GM23338 (cell line): Measurements from ENCODE around the gene KLHL22. TPM values are rescaled to one million over a fixed set of nuclear protein-coding genes. Genes with fewer than 3 reads are reported as not detected.

ENCODE experiments used
- ATAC-seq: fragments of 200-7000 bp; cut with Tn5 transposase; 3 replicates; pipeline ENCODE4 v1.9.1; 2020
- DNase-seq: peaks from one replicate; pipeline ENCODE4 v3.0.0-alpha.2; 2015; ENCODE audit warnings: low spot score
- H2AFZ ChIP-seq: fragments of 200-600 bp; sonication (generic); 2 replicates; pipeline ENCODE4 v1.8.0; 2016; ENCODE audit warnings: antibody characterized with exemption, mild to moderate bottlenecking, moderate library complexity
- H3F3A ChIP-seq: fragments of 200-600 bp; sonication (generic); replicated peaks from 2 replicates; pipeline ENCODE4 v1.8.0; 2017; ENCODE audit warnings: antibody characterized with exemption, mixed run types, low read depth
- H3K27ac ChIP-seq: fragments of 200-600 bp; sonication (generic); 2 replicates; pipeline ENCODE4 v1.6.1; 2016; ENCODE audit warnings: low read depth
- H3K27me3 ChIP-seq: fragments of 200-600 bp; sonication (generic); 2 replicates; pipeline ENCODE4 v1.8.0; 2016; ENCODE audit warnings: mild to moderate bottlenecking, mixed run types, moderate library complexity; ENCODE audit not compliant: insufficient read depth
- H3K36me3 ChIP-seq: fragments of 200-600 bp; sonication (generic); 2 replicates; pipeline ENCODE4 v1.8.0; 2016; ENCODE audit warnings: mild to moderate bottlenecking; ENCODE audit not compliant: insufficient read depth
- H3K4me1 ChIP-seq: fragments of 200-600 bp; sonication (generic); 2 replicates; pipeline ENCODE4 v1.8.0; 2016; ENCODE audit warnings: mild to moderate bottlenecking, moderate library complexity; ENCODE audit not compliant: insufficient read depth
- H3K4me2 ChIP-seq: fragments of 200-600 bp; sonication (generic); 2 replicates; pipeline ENCODE4 v1.7.1; 2017; ENCODE audit warnings: mixed run types
- H3K4me3 ChIP-seq: fragments of 200-600 bp; sonication (generic); 2 replicates; pipeline ENCODE4 v1.6.1; 2016; ENCODE audit warnings: mixed run types
- H3K79me2 ChIP-seq: fragments of 200-600 bp; sonication (generic); replicated peaks from 2 replicates; pipeline ENCODE4 v1.8.0; 2017; ENCODE audit warnings: mild to moderate bottlenecking; ENCODE audit not compliant: insufficient read depth
- H3K9me2 ChIP-seq: fragments of 200-600 bp; sonication (generic); 2 replicates; pipeline ENCODE4 v1.8.0; 2017; ENCODE audit not compliant: insufficient read depth
- H4K20me1 ChIP-seq: fragments of 200-600 bp; sonication (generic); replicated peaks from 2 replicates; pipeline ENCODE4 v1.8.0; 2017; ENCODE audit warnings: mild to moderate bottlenecking; ENCODE audit not compliant: insufficient read depth
- H3K27ac Mint-ChIP-seq: 2 replicates; pipeline ENCODE4 v1.8.0; 2020; ENCODE audit warnings: inconsistent platforms, mild to moderate bottlenecking, moderate library complexity, mixed read lengths
- H3K27me3 Mint-ChIP-seq: 3 replicates; pipeline ENCODE4 v1.8.0; 2022; ENCODE audit warnings: low read depth, mild to moderate bottlenecking, moderate library complexity, mixed read lengths, inconsistent platforms; ENCODE audit not compliant: insufficient read depth, poor library complexity
- H3K36me3 Mint-ChIP-seq: 3 replicates; pipeline ENCODE4 v1.8.0; 2021; ENCODE audit warnings: low read depth, mild to moderate bottlenecking, inconsistent platforms, moderate library complexity, mixed read lengths
- H3K4me1 Mint-ChIP-seq: 3 replicates; pipeline ENCODE4 v1.8.0; 2020; ENCODE audit warnings: mild to moderate bottlenecking, inconsistent platforms, mixed read lengths
- H3K4me3 Mint-ChIP-seq: 3 replicates; pipeline ENCODE4 v1.8.0; 2021; ENCODE audit warnings: moderate library complexity, mild to moderate bottlenecking, inconsistent platforms, mixed read lengths
- H3K9me3 Mint-ChIP-seq: 3 replicates; pipeline ENCODE4 v1.8.0; 2020; ENCODE audit warnings: moderate library complexity, mild to moderate bottlenecking, inconsistent platforms, mixed read lengths
- CREB1 ChIP-seq: fragments of 250-450 bp; sonication (Bioruptor Pico); IDR thresholded peaks from 2 replicates; pipeline ENCODE4 v1.5.0; 2020; ENCODE audit warnings: low read depth, mild to moderate bottlenecking, moderate library complexity
- EZH2 ChIP-seq: fragments of 200-600 bp; sonication (generic); IDR thresholded peaks from one replicate; pipeline ENCODE4 v1.8.0; 2017; ENCODE audit warnings: antibody characterized with exemption, mild to moderate bottlenecking, low read depth; ENCODE audit not compliant: unreplicated experiment
- EZH2phosphoT487 ChIP-seq: fragments of 200-600 bp; sonication (generic); IDR thresholded peaks from one replicate; pipeline ENCODE4 v1.8.1; 2018; ENCODE audit warnings: antibody characterized with exemption; ENCODE audit not compliant: unreplicated experiment
- JUNB ChIP-seq: IDR thresholded peaks from one replicate; pipeline ENCODE4 v1.6.1; 2016; ENCODE audit warnings: antibody characterized with exemption; ENCODE audit not compliant: unreplicated experiment
- NANOG ChIP-seq: IDR thresholded peaks from 2 replicates; pipeline ENCODE4 v1.6.1; 2016; ENCODE audit warnings: antibody characterized with exemption, borderline replicate concordance
- POLR2AphosphoS5 ChIP-seq: IDR thresholded peaks from 2 replicates; pipeline ENCODE4 v1.6.1; 2016; ENCODE audit warnings: antibody characterized with exemption, low read depth
- STAT1 ChIP-seq: IDR thresholded peaks from one replicate; pipeline ENCODE4 v1.6.1; 2016; ENCODE audit warnings: antibody characterized with exemption; ENCODE audit not compliant: unreplicated experiment
- ZNF114 ChIP-seq: fragments of 250-450 bp; sonication (Bioruptor Pico); IDR thresholded peaks from 2 replicates; pipeline ENCODE4 v1.5.0; 2020; ENCODE audit warnings: mild to moderate bottlenecking, moderate library complexity
- ZNF331 ChIP-seq: fragments of 250-450 bp; sonication (Bioruptor Pico); IDR thresholded peaks from 2 replicates; pipeline ENCODE4 v1.5.0; 2020; ENCODE audit warnings: low read depth, mild to moderate bottlenecking, moderate library complexity
- polyA plus RNA-seq: library from polyadenylated mRNA; unstranded; fragments of >200 nt; fragmentation: Nextera tagmentation; extraction: Ambion mirVana; gene quantifications from 2 replicates; pipeline ENCODE4 v1.2.1, GENCODE V29; 2016
- total RNA-seq: library from RNA; depleted of rRNA; stranded (reverse); fragments of >200 nt; shearing (Covaris generic); gene quantifications from 2 replicates; pipeline ENCODE4 v1.2.3, GENCODE V29; 2014
- TF ChIP-seq, protein P1 (sequence below): IDR thresholded peaks from 2 replicates; pipeline ENCODE4 v1.6.1; 2016; ENCODE audit warnings: antibody characterized with exemption
- TF ChIP-seq, protein P2 (sequence below): fragments of 250-450 bp; sonication (Bioruptor Pico); IDR thresholded peaks from 2 replicates; pipeline ENCODE4 v1.5.0; 2020; ENCODE audit warnings: mild to moderate bottlenecking, moderate library complexity
- TF ChIP-seq, protein P3 (sequence below): IDR thresholded peaks from one replicate; pipeline ENCODE4 v1.6.1; 2018; ENCODE audit warnings: antibody characterized with exemption; ENCODE audit not compliant: unreplicated experiment
- TF ChIP-seq, protein P4 (sequence below), 2 experiments: fragments of 200-600 bp in 1 of 2; sonication (generic) in 1 of 2; conservative IDR thresholded peaks; 2 replicates each; pipeline versions ENCODE4 v1.5.1 to v1.6.1; 2016 to 2017; ENCODE audit warnings: antibody characterized with exemption in 2 of 2, low read depth in 2 of 2, mild to moderate bottlenecking in 2 of 2, moderate library complexity in 1 of 2

Gene KLHL22
- total and polyA plus RNA-seq, 2 experiments from 2014 or later: 2.4 to 16.0 TPM

GRCh38 chr22:20426259-20426615, 69.4 kb downstream of the KLHL22 start:
- Mint-ChIP-seq H3K27me3 (peaks cover 67% of the 10 kb centered on the region), H3K9me3 (no peaks in the 10 kb centered on the region; the same call in 2 of the 3 replicates), H3K4me3 (peak overlapping the region; percentile 36; the same call in 2 of the 3 replicates), H3K27ac (no peak overlapping the region), H3K4me1 (peaks cover 7% of the 10 kb centered on the region), H3K36me3 (peaks cover 4% of the 10 kb centered on the region)
- H3F3A ChIP-seq: no peaks in the 10 kb centered on the region
- H3K4me2 ChIP-seq: peak overlapping the region; percentile 76
- no peaks in the 10 kb centered on the region for H3K9me2 ChIP-seq
- H3K27me3 ChIP-seq: peaks cover 70% of the 10 kb centered on the region
- H3K36me3 ChIP-seq: no peaks in the 10 kb centered on the region
- 0 out of 2 replicates have a peak, but pooled peaks cover 6% of the 10 kb centered on the region for H4K20me1 ChIP-seq
- H3K79me2 ChIP-seq: no peaks in the 10 kb centered on the region
- DNase-seq: peak; percentile 33
- H3K4me3 ChIP-seq: peak overlapping the region; percentile 56
- H2AFZ ChIP-seq: no peak overlapping the region
- TF ChIP-seq ZNF331 (CRISPR knock-in tag) (no peak), STAT1 (no peak), EZH2phosphoT487 (no peak), JUNB (no peak), ZNF114 (CRISPR knock-in tag) (no peak), NANOG (no peak), POLR2AphosphoS5 (no peak), CREB1 (no peak), EZH2 (no peak)
- TF ChIP-seq, protein P1, sequence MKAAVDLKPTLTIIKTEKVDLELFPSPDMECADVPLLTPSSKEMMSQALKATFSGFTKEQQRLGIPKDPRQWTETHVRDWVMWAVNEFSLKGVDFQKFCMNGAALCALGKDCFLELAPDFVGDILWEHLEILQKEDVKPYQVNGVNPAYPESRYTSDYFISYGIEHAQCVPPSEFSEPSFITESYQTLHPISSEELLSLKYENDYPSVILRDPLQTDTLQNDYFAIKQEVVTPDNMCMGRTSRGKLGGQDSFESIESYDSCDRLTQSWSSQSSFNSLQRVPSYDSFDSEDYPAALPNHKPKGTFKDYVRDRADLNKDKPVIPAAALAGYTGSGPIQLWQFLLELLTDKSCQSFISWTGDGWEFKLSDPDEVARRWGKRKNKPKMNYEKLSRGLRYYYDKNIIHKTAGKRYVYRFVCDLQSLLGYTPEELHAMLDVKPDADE: no peak
- TF ChIP-seq, protein P2, sequence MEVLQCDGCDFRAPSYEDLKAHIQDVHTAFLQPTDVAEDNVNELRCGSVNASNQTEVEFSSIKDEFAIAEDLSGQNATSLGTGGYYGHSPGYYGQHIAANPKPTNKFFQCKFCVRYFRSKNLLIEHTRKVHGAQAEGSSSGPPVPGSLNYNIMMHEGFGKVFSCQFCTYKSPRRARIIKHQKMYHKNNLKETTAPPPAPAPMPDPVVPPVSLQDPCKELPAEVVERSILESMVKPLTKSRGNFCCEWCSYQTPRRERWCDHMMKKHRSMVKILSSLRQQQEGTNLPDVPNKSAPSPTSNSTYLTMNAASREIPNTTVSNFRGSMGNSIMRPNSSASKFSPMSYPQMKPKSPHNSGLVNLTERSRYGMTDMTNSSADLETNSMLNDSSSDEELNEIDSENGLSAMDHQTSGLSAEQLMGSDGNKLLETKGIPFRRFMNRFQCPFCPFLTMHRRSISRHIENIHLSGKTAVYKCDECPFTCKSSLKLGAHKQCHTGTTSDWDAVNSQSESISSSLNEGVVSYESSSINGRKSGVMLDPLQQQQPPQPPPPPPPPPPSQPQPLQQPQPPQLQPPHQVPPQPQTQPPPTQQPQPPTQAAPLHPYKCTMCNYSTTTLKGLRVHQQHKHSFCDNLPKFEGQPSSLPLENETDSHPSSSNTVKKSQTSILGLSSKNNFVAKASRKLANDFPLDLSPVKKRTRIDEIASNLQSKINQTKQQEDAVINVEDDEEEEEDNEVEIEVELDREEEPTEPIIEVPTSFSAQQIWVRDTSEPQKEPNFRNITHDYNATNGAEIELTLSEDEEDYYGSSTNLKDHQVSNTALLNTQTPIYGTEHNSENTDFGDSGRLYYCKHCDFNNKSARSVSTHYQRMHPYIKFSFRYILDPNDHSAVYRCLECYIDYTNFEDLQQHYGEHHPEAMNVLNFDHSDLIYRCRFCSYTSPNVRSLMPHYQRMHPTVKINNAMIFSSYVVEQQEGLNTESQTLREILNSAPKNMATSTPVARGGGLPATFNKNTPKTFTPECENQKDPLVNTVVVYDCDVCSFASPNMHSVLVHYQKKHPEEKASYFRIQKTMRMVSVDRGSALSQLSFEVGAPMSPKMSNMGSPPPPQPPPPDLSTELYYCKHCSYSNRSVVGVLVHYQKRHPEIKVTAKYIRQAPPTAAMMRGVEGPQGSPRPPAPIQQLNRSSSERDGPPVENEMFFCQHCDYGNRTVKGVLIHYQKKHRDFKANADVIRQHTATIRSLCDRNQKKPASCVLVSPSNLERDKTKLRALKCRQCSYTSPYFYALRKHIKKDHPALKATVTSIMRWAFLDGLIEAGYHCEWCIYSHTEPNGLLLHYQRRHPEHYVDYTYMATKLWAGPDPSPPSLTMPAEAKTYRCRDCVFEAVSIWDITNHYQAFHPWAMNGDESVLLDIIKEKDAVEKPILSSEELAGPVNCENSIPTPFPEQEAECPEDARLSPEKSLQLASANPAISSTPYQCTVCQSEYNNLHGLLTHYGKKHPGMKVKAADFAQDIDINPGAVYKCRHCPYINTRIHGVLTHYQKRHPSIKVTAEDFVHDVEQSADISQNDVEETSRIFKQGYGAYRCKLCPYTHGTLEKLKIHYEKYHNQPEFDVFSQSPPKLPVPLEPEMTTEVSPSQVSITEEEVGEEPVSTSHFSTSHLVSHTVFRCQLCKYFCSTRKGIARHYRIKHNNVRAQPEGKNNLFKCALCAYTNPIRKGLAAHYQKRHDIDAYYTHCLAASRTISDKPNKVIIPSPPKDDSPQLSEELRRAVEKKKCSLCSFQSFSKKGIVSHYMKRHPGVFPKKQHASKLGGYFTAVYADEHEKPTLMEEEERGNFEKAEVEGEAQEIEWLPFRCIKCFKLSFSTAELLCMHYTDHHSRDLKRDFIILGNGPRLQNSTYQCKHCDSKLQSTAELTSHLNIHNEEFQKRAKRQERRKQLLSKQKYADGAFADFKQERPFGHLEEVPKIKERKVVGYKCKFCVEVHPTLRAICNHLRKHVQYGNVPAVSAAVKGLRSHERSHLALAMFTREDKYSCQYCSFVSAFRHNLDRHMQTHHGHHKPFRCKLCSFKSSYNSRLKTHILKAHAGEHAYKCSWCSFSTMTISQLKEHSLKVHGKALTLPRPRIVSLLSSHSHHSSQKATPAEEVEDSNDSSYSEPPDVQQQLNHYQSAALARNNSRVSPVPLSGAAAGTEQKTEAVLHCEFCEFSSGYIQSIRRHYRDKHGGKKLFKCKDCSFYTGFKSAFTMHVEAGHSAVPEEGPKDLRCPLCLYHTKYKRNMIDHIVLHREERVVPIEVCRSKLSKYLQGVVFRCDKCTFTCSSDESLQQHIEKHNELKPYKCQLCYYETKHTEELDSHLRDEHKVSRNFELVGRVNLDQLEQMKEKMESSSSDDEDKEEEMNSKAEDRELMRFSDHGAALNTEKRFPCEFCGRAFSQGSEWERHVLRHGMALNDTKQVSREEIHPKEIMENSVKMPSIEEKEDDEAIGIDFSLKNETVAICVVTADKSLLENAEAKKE (CRISPR knock-in tag): no peak
- TF ChIP-seq, protein P3, sequence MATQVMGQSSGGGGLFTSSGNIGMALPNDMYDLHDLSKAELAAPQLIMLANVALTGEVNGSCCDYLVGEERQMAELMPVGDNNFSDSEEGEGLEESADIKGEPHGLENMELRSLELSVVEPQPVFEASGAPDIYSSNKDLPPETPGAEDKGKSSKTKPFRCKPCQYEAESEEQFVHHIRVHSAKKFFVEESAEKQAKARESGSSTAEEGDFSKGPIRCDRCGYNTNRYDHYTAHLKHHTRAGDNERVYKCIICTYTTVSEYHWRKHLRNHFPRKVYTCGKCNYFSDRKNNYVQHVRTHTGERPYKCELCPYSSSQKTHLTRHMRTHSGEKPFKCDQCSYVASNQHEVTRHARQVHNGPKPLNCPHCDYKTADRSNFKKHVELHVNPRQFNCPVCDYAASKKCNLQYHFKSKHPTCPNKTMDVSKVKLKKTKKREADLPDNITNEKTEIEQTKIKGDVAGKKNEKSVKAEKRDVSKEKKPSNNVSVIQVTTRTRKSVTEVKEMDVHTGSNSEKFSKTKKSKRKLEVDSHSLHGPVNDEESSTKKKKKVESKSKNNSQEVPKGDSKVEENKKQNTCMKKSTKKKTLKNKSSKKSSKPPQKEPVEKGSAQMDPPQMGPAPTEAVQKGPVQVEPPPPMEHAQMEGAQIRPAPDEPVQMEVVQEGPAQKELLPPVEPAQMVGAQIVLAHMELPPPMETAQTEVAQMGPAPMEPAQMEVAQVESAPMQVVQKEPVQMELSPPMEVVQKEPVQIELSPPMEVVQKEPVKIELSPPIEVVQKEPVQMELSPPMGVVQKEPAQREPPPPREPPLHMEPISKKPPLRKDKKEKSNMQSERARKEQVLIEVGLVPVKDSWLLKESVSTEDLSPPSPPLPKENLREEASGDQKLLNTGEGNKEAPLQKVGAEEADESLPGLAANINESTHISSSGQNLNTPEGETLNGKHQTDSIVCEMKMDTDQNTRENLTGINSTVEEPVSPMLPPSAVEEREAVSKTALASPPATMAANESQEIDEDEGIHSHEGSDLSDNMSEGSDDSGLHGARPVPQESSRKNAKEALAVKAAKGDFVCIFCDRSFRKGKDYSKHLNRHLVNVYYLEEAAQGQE: no peak
- TF ChIP-seq, protein P4, sequence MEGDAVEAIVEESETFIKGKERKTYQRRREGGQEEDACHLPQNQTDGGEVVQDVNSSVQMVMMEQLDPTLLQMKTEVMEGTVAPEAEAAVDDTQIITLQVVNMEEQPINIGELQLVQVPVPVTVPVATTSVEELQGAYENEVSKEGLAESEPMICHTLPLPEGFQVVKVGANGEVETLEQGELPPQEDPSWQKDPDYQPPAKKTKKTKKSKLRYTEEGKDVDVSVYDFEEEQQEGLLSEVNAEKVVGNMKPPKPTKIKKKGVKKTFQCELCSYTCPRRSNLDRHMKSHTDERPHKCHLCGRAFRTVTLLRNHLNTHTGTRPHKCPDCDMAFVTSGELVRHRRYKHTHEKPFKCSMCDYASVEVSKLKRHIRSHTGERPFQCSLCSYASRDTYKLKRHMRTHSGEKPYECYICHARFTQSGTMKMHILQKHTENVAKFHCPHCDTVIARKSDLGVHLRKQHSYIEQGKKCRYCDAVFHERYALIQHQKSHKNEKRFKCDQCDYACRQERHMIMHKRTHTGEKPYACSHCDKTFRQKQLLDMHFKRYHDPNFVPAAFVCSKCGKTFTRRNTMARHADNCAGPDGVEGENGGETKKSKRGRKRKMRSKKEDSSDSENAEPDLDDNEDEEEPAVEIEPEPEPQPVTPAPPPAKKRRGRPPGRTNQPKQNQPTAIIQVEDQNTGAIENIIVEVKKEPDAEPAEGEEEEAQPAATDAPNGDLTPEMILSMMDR (conservative IDR thresholded peaks at IDR 0.05; ENCODE audit: low read depth in 2 of 2): no peak
- ATAC-seq: no peak
- H3K4me1 ChIP-seq: peaks cover 4% of the 10 kb centered on the region; the same call in 1 of the 2 replicates
- H3K27ac ChIP-seq: no peak overlapping the region
